H1 (cell line): ENCODE results near the gene TMEM63C. TPM values are rescaled to one million over a fixed set of nuclear protein-coding genes. Genes with fewer than 3 reads are reported as not detected.
A peak's percentile ranks its signal among the peaks of the same experiment; 100 is the strongest.

ENCODE experiments used
- CTCF ChIA-PET: fragments of 300-600 bp; sonication (Branson Sonifier 250); formaldehyde crosslinking; loops from one replicate; lab custom pipeline; 2021; ENCODE audit not compliant: partially characterized antibody; lab: Charles Lee
- POLR2A ChIA-PET: fragments of 300-600 bp; sonication (Branson Sonifier 250); formaldehyde crosslinking; loops from one replicate; lab custom pipeline; 2021; ENCODE audit warnings: inconsistent platforms; ENCODE audit not compliant: partially characterized antibody; lab: Charles Lee
- DNase-seq, 2 experiments: peaks; one replicate each; pipeline versions ENCODE4 v3.0.0 to v3.0.0-alpha.2; 2010 to 2022; ENCODE audit warnings: low spot score in 2 of 2, low read depth in 1 of 2, mixed read lengths in 1 of 2
- FAIRE-seq: peaks from 2 replicates; lab custom pipeline; 2011; peaks lifted over from hg19 to GRCh38; lab: Jason Lieb, UNC
- H2AFZ ChIP-seq: 2 replicates; pipeline ENCODE4 v1.8.1; 2012; ENCODE audit warnings: low read length, inconsistent platforms
- H2AK5ac ChIP-seq: 2 replicates; pipeline ENCODE4 v1.6.1; 2013; ENCODE audit warnings: low read depth, low read length
- H2BK120ac ChIP-seq: replicated peaks from 2 replicates; pipeline ENCODE3; 2013; ENCODE audit warnings: low read depth, low read length, inconsistent platforms
- H2BK12ac ChIP-seq: 2 replicates; pipeline ENCODE4 v1.6.1; 2013; ENCODE audit warnings: low read depth, low read length
- H2BK15ac ChIP-seq: 2 replicates; pipeline ENCODE4 v1.6.1; 2013; ENCODE audit warnings: low read length
- H2BK20ac ChIP-seq: 2 replicates; pipeline ENCODE4 v1.6.1; 2013; ENCODE audit warnings: low read length
- H2BK5ac ChIP-seq: 2 replicates; pipeline ENCODE4 v1.6.1; 2013; ENCODE audit warnings: low read depth, low read length
- H3K14ac ChIP-seq: 2 replicates; pipeline ENCODE4 v1.6.1; 2013; ENCODE audit warnings: inconsistent platforms; ENCODE audit not compliant: insufficient read length
- H3K18ac ChIP-seq: 2 replicates; pipeline ENCODE4 v1.6.1; 2013; ENCODE audit warnings: low read length; ENCODE audit errors: extremely low read depth
- H3K23ac ChIP-seq: 2 replicates; pipeline ENCODE4 v1.6.1; 2013; ENCODE audit warnings: inconsistent platforms; ENCODE audit not compliant: insufficient read length
- H3K23me2 ChIP-seq: 2 replicates; pipeline ENCODE4 v1.6.1; 2013; ENCODE audit warnings: low read depth, low read length
- H3K27ac ChIP-seq: 2 replicates; pipeline ENCODE4 v1.6.1; 2011; ENCODE audit warnings: low read depth, low read length, inconsistent platforms
- H3K27me3 ChIP-seq, 4 experiments: replicated peaks in 1 of 4; 1 replicate in 1 of 4; 2 replicates in 3 of 4; pipeline versions ENCODE4 v1.6.1 to v1.8.1; 2011 to 2013; ENCODE audit warnings: low read length in 3 of 4, mild to moderate bottlenecking in 3 of 4, inconsistent platforms in 2 of 4, mixed read lengths in 2 of 4, moderate library complexity in 1 of 4; ENCODE audit not compliant: control insufficient read depth in 3 of 4, insufficient read depth in 3 of 4; ENCODE audit errors: extremely low read depth in 1 of 4
- H3K36me3 ChIP-seq, 4 experiments: 2 replicates each; pipeline versions ENCODE4 v1.6.1 to v1.8.1; 2011 to 2013; ENCODE audit warnings: mild to moderate bottlenecking in 4 of 4, low read length in 3 of 4, moderate library complexity in 2 of 4, control low read depth in 1 of 4, inconsistent platforms in 1 of 4; ENCODE audit not compliant: insufficient read depth in 4 of 4, control insufficient read depth in 2 of 4
- H3K4ac ChIP-seq: replicated peaks from 2 replicates; pipeline ENCODE3; 2013; ENCODE audit warnings: low read length, low read depth, mixed read lengths, inconsistent platforms; ENCODE audit not compliant: insufficient read length
- H3K4me1 ChIP-seq, 4 experiments: replicated peaks in 1 of 4; 1 replicate in 1 of 4; 2 replicates in 3 of 4; pipeline versions ENCODE4 v1.6.1 to v1.8.1; 2011 to 2013; ENCODE audit warnings: low read length in 3 of 4, inconsistent platforms in 2 of 4, mixed read lengths in 1 of 4; ENCODE audit not compliant: insufficient read depth in 4 of 4, control insufficient read depth in 3 of 4
- H3K4me2 ChIP-seq, 2 experiments: 2 replicates each; pipeline versions ENCODE4 v1.6.1 to v1.8.1; 2011 to 2013; ENCODE audit warnings: low read depth in 2 of 2, low read length in 2 of 2, control low read depth in 1 of 2, inconsistent platforms in 1 of 2, mild to moderate bottlenecking in 1 of 2; ENCODE audit not compliant: insufficient read depth in 1 of 2
- H3K4me3 ChIP-seq, 4 experiments: fragments of 200-600, 300-600 bp in 1 of 4; sonication (generic), shearing (Covaris generic), sonication (Bioruptor Twin) in 1 of 4; 2 replicates each; pipeline versions ENCODE4 v1.5.1 to v1.8.1; 2011 to 2016; ENCODE audit warnings: low read length in 4 of 4, low read depth in 3 of 4, control low read depth in 2 of 4, inconsistent platforms in 2 of 4, mild to moderate bottlenecking in 2 of 4, mixed read lengths in 1 of 4, moderate library complexity in 1 of 4; ENCODE audit not compliant: insufficient read depth in 2 of 4; ENCODE audit errors: extremely low read depth in 1 of 4
- H3K56ac ChIP-seq: replicated peaks from 2 replicates; pipeline ENCODE3; 2013; ENCODE audit warnings: low read depth, mild to moderate bottlenecking, mixed read lengths, low read length, inconsistent platforms; ENCODE audit not compliant: insufficient read length
- H3K79me1 ChIP-seq: 2 replicates; pipeline ENCODE4 v1.6.1; 2013; ENCODE audit warnings: low read depth, low read length, control low read depth
- H3K79me2 ChIP-seq, 2 experiments: 2 replicates each; pipeline versions ENCODE4 v1.6.1 to v1.8.1; 2012 to 2013; ENCODE audit warnings: low read length in 2 of 2, mild to moderate bottlenecking in 2 of 2, inconsistent platforms in 1 of 2; ENCODE audit not compliant: insufficient read depth in 2 of 2, control insufficient read depth in 1 of 2
- H3K9ac ChIP-seq, 4 experiments: replicated peaks in 1 of 4; 1 replicate in 1 of 4; 2 replicates in 3 of 4; pipeline versions ENCODE4 v1.6.1 to v1.8.1; 2011 to 2013; ENCODE audit warnings: low read depth in 3 of 4, low read length in 3 of 4, control low read depth in 2 of 4, mild to moderate bottlenecking in 2 of 4, moderate library complexity in 2 of 4, inconsistent platforms in 1 of 4; ENCODE audit errors: extremely low read depth in 1 of 4
- H3K9me3 ChIP-seq, 2 experiments: 2 replicates each; pipeline versions ENCODE4 v1.6.1 to v1.8.1; 2012 to 2013; ENCODE audit warnings: mild to moderate bottlenecking in 2 of 2, moderate library complexity in 2 of 2, control low read depth in 1 of 2, inconsistent platforms in 1 of 2, low read depth in 1 of 2, low read length in 1 of 2, mixed read lengths in 1 of 2; ENCODE audit not compliant: insufficient read depth in 2 of 2
- H4K20me1 ChIP-seq, 2 experiments: replicated peaks in 1 of 2; 2 replicates each; pipeline versions ENCODE3 to v1.8.1; 2011 to 2013; ENCODE audit warnings: inconsistent platforms in 2 of 2, low read length in 2 of 2, mild to moderate bottlenecking in 1 of 2; ENCODE audit not compliant: insufficient read depth in 2 of 2, control insufficient read depth in 1 of 2
- H4K5ac ChIP-seq: 2 replicates; pipeline ENCODE4 v1.6.1; 2013; ENCODE audit warnings: low read length, low read depth, mixed read lengths, inconsistent platforms; ENCODE audit not compliant: insufficient read length
- H4K8ac ChIP-seq: 2 replicates; pipeline ENCODE4 v1.8.0; 2013; ENCODE audit warnings: mild to moderate bottlenecking, moderate library complexity, low read length, inconsistent platforms; ENCODE audit not compliant: insufficient read depth; ENCODE audit errors: extremely low read depth
- H4K91ac ChIP-seq: replicated peaks from 2 replicates; pipeline ENCODE3; 2013; ENCODE audit warnings: low read length, mixed read lengths, inconsistent platforms; ENCODE audit not compliant: insufficient read length
- CHD2 ChIP-seq: IDR thresholded peaks from 2 replicates; pipeline ENCODE4 v1.6.1; 2012; ENCODE audit warnings: low read length, improper control_type of control experiment
- JUN ChIP-seq: IDR thresholded peaks from 2 replicates; pipeline ENCODE4 v1.6.1; 2011; ENCODE audit warnings: low read depth, mild to moderate bottlenecking, improper control_type of control experiment, low read length
- JUND ChIP-seq: IDR thresholded peaks from 2 replicates; pipeline ENCODE4 v1.6.1; 2011; ENCODE audit warnings: mild to moderate bottlenecking, improper control_type of control experiment, low read length
- MAFK ChIP-seq: IDR thresholded peaks from 2 replicates; pipeline ENCODE4 v1.6.1; 2012; ENCODE audit warnings: low read depth, mild to moderate bottlenecking, improper control_type of control experiment, low read length
- NANOG ChIP-seq: IDR thresholded peaks from 2 replicates; pipeline ENCODE4 v1.6.1; 2011; ENCODE audit warnings: low read length, low read depth, mild to moderate bottlenecking, inconsistent platforms; ENCODE audit not compliant: insufficient read depth, poor library complexity, severe bottlenecking
- NRF1 ChIP-seq: IDR thresholded peaks from 2 replicates; pipeline ENCODE4 v1.6.1; 2011; ENCODE audit warnings: mild to moderate bottlenecking, low read depth, low read length, improper control_type of control experiment
- RAD21 ChIP-seq, 2 experiments: IDR thresholded peaks in 1 of 2; conservative IDR thresholded peaks in 1 of 2; 2 replicates each; pipeline ENCODE4 v1.6.1; 2011; ENCODE audit warnings: low read depth in 2 of 2, low read length in 2 of 2, improper control_type of control experiment in 1 of 2, inconsistent platforms in 1 of 2, mild to moderate bottlenecking in 1 of 2, moderate library complexity in 1 of 2
- SP2 ChIP-seq: IDR thresholded peaks from 2 replicates; pipeline ENCODE4 v1.6.1; 2012; ENCODE audit warnings: mild to moderate bottlenecking, low read length, inconsistent platforms
- YY1 ChIP-seq: IDR thresholded peaks from 2 replicates; pipeline ENCODE4 v1.6.1; 2011; ENCODE audit warnings: low read depth, mild to moderate bottlenecking, low read length
- WGBS, 2 experiments: shearing (Covaris generic) in 1 of 2; methylation state at CpG; one replicate each; pipeline versions ENCODE4 v1.1.6 to v1.1.7; 2013 to 2015; ENCODE audit warnings: low lambda C conversion rate in 2 of 2, mixed read lengths in 2 of 2, inconsistent platforms in 1 of 2, low coverage in 1 of 2, missing lambda C conversion rate in 1 of 2; ENCODE audit not compliant: insufficient replicate concordance in 2 of 2, insufficient coverage in 1 of 2, insufficient read length in 1 of 2; ENCODE audit errors: extremely low coverage in 1 of 2, missing lambda C conversion rate in 1 of 2; 5-methylcytosine and 5-hydroxymethylcytosine counted together
- polyA plus RNA-seq, 7 experiments: library from polyadenylated mRNA; depleted of rRNA in 3 of 7; stranded (reverse) in 5 of 7; unstranded in 2 of 7; fragments of >200 nt in 5 of 7; fragments of 200-250 nt in 2 of 7; gene quantifications; 1 replicate in 5 of 7; 2 replicates in 1 of 7; 4 replicates in 1 of 7; pipeline versions ENCODE4 v1.2.1 to v1.2.3, GENCODE V29; 2011 to 2013; ENCODE audit warnings: missing spikeins in 2 of 7, mixed read lengths in 2 of 7
- total RNA-seq: library from RNA; stranded (reverse); fragmentation: NEBNext Ultra II Directional; extraction: Animal tissue kit (Norgen Biotek cat#: 25700); gene quantifications from 2 replicates; pipeline ENCODE4 v1.2.1, GENCODE V29; 2021

Gene TMEM63C
- total and polyA plus RNA-seq, 2 of the 8 experiments (the other 6 are each of a cell fraction or from before 2014, with no cell fraction given) = 3.0 to 7.6 TPM

- peaks cover 0 to 9% (median 5%) of the 10 kb centered on the region in 4 experiments; a peak in 3 of 7 replicates for H3K4me1 ChIP-seq
- ChIA-PET POLR2A (no interaction called here), CTCF (interaction anchor here (0.7 to 5.8 kb wide), 3 partner anchors 27 to 139 kb away, joined by 3 to 25 read pairs (median 3); no protein-coding TSS in a partner anchor)
- H3K36me3 ChIP-seq = 0 out of 8 replicates have a peak, but pooled peaks cover 0 to 5% (median 0%) of the 10 kb centered on the region in 4 experiments
- TF ChIP-seq JUND (no peak), RAD21 (IDR thresholded peaks at IDR 0.05 in 1 of 2, conservative IDR thresholded peaks at IDR 0.05 in 1 of 2; ENCODE audit: low read depth in 2 of 2, low read length in 2 of 2) (peak in 1 of 2 experiments; percentile 7; a peak in 1 of 4 replicates), NANOG (no peak), YY1 (no peak), SP2 (no peak), NRF1 (no peak), MAFK (no peak), JUN (no peak), CHD2 (no peak)
- no peak within 1 kb of the TSS for H2BK5ac ChIP-seq
- no peaks in the 10 kb centered on the region for H3K79me2 ChIP-seq
- WGBS, 2 experiments = 22% methylated on average over 30 of the region's 38 CpGs; no CpG with 5 or more reads in 1 of the 2 experiments
- H2AFZ ChIP-seq = peak within 1 kb of the TSS; percentile 47; the same call in 1 of the 2 replicates
- H2BK15ac ChIP-seq = no peak within 1 kb of the TSS
- no peak within 1 kb of the TSS; the same call in none of the 2 replicates for H3K18ac ChIP-seq
- no peak within 1 kb of the TSS for H3K14ac ChIP-seq
- no peaks in the 10 kb centered on the region for H3K79me1 ChIP-seq
- DNase-seq = peak in 1 of 2 experiments; percentile 62
- H3K9me3 ChIP-seq = no peaks in the 10 kb centered on the region
- no peak for FAIRE-seq
- H3K4ac ChIP-seq = no peak within 1 kb of the TSS
- H3K23me2 ChIP-seq = peaks cover 5% of the 10 kb centered on the region; the same call in 1 of the 2 replicates
- no peak within 1 kb of the TSS for H3K27ac ChIP-seq
- peak within 1 kb of the TSS; percentile 71 to 82 for H3K4me2 ChIP-seq
- no peak within 1 kb of the TSS for H4K91ac ChIP-seq
- H2BK12ac ChIP-seq = no peak within 1 kb of the TSS
- no peak within 1 kb of the TSS for H3K23ac ChIP-seq
- no peak within 1 kb of the TSS for H4K5ac ChIP-seq
- peak within 1 kb of the TSS; percentile 85 for H4K8ac ChIP-seq
- H2AK5ac ChIP-seq = no peak within 1 kb of the TSS
- no peak within 1 kb of the TSS for H3K56ac ChIP-seq
- peaks cover 15 to 49% (median 41%) of the 10 kb centered on the region in 4 experiments for H3K27me3 ChIP-seq
- peaks cover 0 to 1% of the 10 kb centered on the region in 2 experiments for H4K20me1 ChIP-seq
- H2BK120ac ChIP-seq = no peak within 1 kb of the TSS
- peak within 1 kb of the TSS; percentile 17 to 59 (median 40) for H3K4me3 ChIP-seq
- peak within 1 kb of the TSS in 1 of 4 experiments; percentile 34; a peak in 1 of 7 replicates for H3K9ac ChIP-seq
- no peak within 1 kb of the TSS for H2BK20ac ChIP-seq
Observed at GRCh38 chr14:77271113-77271710, 89.6 kb downstream of the TMEM63C start, which contains the start of gene NGB. Gene NGB, minus strand, starts transcription at chr14:77271206. Its CDS starts 269 bp downstream, at chr14:77270937.
